Measurements from ENCODE around the gene VWA3A.
"Not testable (repeated sequence)": the region's sequence is repeated elsewhere in the genome, so short reads cannot be mapped to it uniquely, and the experiment has no call there.

VWA3A gene

GRCh38 chr16:22128537-22128936 is 36.2 kb downstream of the VWA3A start:
- not testable (repeated sequence) for DNase-seq (ENCODE audit: low read depth in 2 of 2, low spot score in 1 of 2)

- no peak for DNase-seq (ENCODE audit: low read depth in 2 of 2, low spot score in 1 of 2)
Observed at GRCh38 chr16:22130528-22130927, 38.2 kb downstream of the VWA3A start.

GRCh38 chr16:22132801-22133200 is 40.5 kb downstream of the VWA3A start:
- no peak for DNase-seq (ENCODE audit: low read depth in 2 of 2, low spot score in 1 of 2)

GRCh38 chr16:22138482-22138881 is 46.1 kb downstream of the VWA3A start:
- DNase-seq (ENCODE audit: low read depth in 2 of 2, low spot score in 1 of 2), result no peak

- no peak for DNase-seq (ENCODE audit: low read depth in 2 of 2, low spot score in 1 of 2)
Observed at GRCh38 chr16:22139008-22139407, 46.7 kb downstream of the VWA3A start.

GRCh38 chr16:22139732-22140131 is 47.4 kb downstream of the VWA3A start:
- DNase-seq (ENCODE audit: low read depth in 2 of 2, low spot score in 1 of 2), result no peak

- DNase-seq (ENCODE audit: low read depth in 2 of 2, low spot score in 1 of 2), result no peak
Observed at GRCh38 chr16:22141767-22142166, 49.4 kb downstream of the VWA3A start.

GRCh38 chr16:22144520-22144919 is 52.2 kb downstream of the VWA3A start:
- DNase-seq (ENCODE audit: low read depth in 2 of 2, low spot score in 1 of 2), result no peak

GRCh38 chr16:22147853-22148252 is 55.5 kb downstream of the VWA3A start:
- DNase-seq (ENCODE audit: low read depth in 2 of 2, low spot score in 1 of 2), result no peak

- DNase-seq (ENCODE audit: low read depth in 2 of 2, low spot score in 1 of 2), result no peak
Observed at GRCh38 chr16:22151246-22151998, 59.1 kb downstream of the VWA3A start.

- DNase-seq (ENCODE audit: low read depth in 2 of 2, low spot score in 1 of 2), result no peak
Observed at GRCh38 chr16:22152316-22152715, 60.0 kb downstream of the VWA3A start.

- DNase-seq (ENCODE audit: low read depth in 2 of 2, low spot score in 1 of 2), result not testable (repeated sequence)
Observed at GRCh38 chr16:22153078-22153477, 60.7 kb downstream of the VWA3A start.

- DNase-seq (ENCODE audit: low read depth in 2 of 2, low spot score in 1 of 2), result no peak
Observed at GRCh38 chr16:22161401-22161800, 69.1 kb downstream of the VWA3A start.

GRCh38 chr16:22161999-22162655 is 69.8 kb downstream of the VWA3A start, which contains the start of gene SDR42E2:
TSS of gene SDR42E2 (plus strand) at chr16:22162506. CDS start at chr16:22165583, 3,077 bp downstream.
- peak; percentile 1 to 5 for DNase-seq (ENCODE audit: low read depth in 2 of 2, low spot score in 1 of 2)

GRCh38 chr16:22162656-22163009 is 70.3 kb downstream of the VWA3A start:
- DNase-seq (ENCODE audit: low read depth in 2 of 2, low spot score in 1 of 2), result no peak

- no peak for DNase-seq (ENCODE audit: low read depth in 2 of 2, low spot score in 1 of 2)
Observed at GRCh38 chr16:22163806-22164205, 71.5 kb downstream of the VWA3A start.

- no peak for DNase-seq (ENCODE audit: low read depth in 2 of 2, low spot score in 1 of 2)
Observed at GRCh38 chr16:22164482-22164881, 72.1 kb downstream of the VWA3A start.

GRCh38 chr16:22165508-22166285 is 73.4 kb downstream of the VWA3A start:
- DNase-seq (ENCODE audit: low read depth in 2 of 2, low spot score in 1 of 2), result no peak

GRCh38 chr16:22171953-22172352 is 79.6 kb downstream of the VWA3A start:
- no peak for DNase-seq (ENCODE audit: low read depth in 2 of 2, low spot score in 1 of 2)

GRCh38 chr16:22172642-22173041 is 80.3 kb downstream of the VWA3A start:
- not testable (repeated sequence) for DNase-seq (ENCODE audit: low read depth in 2 of 2, low spot score in 1 of 2)

- DNase-seq (ENCODE audit: low read depth in 2 of 2, low spot score in 1 of 2), result no peak
Observed at GRCh38 chr16:22174642-22175041, 82.3 kb downstream of the VWA3A start.
